Iris pigment epithelial cell (primary cell): ENCODE data around the gene APOO.
A peak's percentile ranks its signal among the peaks of the same experiment; 100 is the strongest.
"Not testable (repeated sequence)": the region's sequence is repeated elsewhere in the genome, so short reads cannot be mapped to it uniquely, and the experiment has no call there.

ENCODE experiments used
- DNase-seq: peaks from one replicate; pipeline ENCODE4 v3.0.0-alpha.2; 2011; ENCODE audit warnings: low read depth

APOO gene

DNA sequence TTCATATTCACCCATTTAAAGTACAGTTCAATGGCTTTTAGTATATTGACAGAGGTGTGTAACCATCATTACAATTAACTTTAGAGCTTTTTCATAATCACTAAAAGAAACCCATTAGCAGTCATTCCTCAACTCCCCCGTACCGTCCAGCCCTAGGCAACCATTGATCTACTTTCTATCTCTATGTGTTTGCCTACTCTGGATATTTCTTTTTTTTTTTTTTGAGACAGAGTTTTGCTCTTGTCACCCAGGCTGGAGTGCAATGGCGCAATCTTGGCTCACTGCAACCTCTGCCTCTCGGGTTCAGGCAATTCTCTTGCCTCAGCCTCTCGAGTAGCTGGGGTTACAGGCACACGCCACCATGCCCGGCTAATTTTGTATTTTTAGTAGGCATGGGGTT, 48.5 kb downstream of the APOO start:
- not testable (repeated sequence) for DNase-seq

DNA sequence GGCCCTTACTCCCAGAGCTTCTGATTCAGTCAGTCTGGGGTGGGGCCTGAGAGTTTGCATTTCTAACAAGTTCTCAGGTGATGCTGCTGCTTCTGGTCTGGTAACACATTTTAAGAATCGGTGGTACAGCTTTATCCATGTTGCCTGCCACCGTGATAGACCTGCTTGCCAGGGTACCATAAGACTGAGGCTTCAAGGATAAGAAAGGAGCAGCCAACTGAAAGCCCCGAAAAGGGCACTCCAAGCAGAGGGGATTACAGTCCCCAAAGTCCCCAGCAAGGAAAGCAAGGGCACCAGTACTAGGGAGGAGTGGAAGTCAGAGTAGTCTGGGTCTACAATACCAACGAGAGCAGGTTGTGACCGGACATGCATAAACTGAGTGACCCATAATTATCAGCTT, 49.8 kb downstream of the APOO start:
- DNase-seq = no peak

DNA sequence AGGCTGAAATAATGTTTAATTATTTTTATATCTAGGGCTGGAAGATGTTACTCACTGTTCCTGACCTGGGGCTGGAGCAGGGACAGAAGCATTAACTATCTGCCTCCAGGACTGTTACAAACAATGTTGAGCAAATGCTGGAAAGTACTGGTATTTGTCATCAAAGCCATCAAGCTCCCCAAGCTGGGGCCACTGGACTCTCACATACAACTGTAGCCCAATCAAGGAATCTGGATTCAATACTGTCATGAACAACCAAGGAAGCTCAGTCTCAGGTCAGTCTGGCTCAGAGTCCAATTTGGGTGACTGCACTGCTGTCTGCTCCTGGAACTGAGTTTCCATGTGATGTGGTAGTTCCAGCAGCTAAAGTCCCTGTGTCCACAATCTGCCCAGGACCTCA, 50.4 kb downstream of the APOO start:
- no peak for DNase-seq

DNA sequence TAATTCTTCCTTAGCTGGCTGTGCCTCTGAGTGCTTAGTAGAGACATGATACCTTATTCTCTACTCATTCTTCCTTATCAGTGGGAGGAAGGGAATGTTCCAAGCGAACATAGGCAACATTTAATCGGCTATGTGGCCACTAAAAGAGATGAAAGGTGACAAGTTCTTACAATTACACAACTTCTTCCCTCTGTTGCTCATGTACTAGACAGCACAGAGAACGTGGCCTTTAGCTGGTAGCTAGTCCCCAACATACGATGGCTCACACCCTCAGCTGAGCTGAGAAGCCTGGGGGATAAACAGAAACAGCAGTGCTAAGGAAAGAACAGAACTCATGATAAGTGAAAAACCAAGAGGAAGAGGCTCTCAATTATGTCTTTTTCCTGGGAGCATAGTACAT, 52.2 kb downstream of the APOO start:
- DNase-seq = no peak

DNA sequence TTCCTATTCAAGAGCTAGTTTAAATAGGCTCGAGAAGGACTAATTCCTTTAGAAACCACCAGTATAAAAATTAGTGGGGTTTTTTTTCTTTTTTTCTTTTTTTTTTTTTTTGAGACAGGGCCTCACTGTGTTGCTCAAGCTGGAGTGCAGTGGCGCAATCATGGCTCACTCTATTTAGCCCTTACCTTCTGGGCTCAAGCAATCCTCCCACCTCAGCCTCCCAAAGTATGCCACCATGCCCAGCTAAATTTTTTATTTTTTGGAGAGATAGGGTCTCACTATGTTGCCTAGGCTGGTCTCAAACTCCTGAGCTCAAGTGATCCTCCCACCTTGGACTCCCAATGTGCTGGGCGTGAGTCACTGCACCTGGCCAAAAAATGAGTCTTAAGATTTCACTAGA, 52.8 kb downstream of the APOO start:
- DNase-seq = peak; percentile 28

DNA sequence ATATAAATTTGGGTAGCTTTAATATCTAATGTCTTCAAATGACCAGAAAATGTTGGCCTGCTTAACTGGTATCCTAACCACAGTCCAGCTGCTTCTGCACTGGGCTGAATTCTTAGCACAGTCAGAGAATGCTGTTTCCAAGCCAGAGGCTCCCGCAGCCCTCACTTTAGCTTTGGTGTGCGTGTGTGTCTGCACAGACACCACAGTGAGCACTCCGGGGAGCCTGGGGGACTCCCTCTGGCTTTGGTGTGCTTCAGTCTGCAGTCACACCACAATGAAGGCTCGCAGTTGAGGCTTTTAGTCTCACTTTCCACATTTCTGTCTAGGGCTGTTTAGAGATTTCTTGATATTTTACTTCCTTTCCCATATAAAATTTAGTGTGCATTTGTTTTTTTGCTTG, 53.6 kb downstream of the APOO start:
- DNase-seq = no peak

DNA sequence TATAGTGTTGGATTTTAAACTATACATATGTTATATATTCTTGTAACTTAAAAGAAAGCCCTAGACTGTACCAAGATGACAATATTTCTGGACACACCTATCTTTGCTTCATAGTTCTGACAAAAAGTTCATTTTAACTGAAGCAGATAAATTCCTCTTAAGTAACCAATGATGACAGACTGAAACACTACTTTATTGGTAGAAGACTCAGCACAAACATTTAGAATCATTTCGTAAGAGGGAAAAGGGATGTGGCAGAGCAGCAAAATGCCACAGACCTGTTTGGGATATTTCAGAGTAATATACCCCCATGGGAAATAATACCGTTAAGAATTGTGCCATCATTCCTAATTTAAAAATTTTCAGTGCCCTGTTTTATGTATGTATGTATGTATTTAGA, 56.2 kb downstream of the APOO start:
- DNase-seq = no peak

DNA sequence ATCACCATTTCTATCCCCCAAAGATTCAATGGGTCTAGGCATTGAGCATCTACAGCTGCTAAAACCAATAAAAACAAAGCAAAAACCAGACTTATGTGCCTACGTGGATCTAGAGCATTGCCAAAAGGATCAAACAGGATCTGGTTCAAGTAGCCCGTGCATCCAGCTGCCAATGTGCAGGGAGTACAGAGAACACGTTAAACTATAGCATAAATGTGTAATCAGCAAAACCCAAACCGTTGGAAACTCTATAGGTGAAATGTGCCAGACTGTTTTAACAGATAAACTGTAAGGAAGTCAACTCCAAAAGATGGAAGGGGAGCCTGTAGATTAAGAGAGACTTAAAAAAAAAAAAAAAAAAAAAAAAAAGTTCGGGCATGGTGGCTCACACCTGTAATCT, 58.5 kb downstream of the APOO start:
- no peak for DNase-seq

DNA sequence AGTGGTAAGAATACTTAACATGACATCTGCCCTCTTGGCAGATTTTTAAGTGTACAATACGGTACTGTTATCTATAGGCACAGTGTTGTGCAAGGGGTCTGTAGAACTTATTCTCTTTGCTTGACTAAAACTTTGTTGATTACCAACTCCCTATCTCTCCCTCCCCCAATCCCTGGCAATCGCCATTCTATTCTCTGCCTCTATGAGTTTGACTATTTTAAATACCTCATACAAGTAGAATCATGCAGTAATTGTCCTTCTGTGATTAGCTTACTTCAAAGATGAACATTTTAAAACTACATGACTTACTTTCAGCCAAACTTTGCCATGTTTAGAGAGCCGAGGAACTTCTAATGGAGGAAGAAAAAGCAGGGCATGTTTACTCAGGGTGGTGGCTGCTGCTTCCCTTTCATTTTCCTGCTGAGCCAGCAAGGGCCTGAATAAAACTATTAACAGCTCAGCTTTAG, 62.4 kb downstream of the APOO start:
- no peak for DNase-seq

DNA sequence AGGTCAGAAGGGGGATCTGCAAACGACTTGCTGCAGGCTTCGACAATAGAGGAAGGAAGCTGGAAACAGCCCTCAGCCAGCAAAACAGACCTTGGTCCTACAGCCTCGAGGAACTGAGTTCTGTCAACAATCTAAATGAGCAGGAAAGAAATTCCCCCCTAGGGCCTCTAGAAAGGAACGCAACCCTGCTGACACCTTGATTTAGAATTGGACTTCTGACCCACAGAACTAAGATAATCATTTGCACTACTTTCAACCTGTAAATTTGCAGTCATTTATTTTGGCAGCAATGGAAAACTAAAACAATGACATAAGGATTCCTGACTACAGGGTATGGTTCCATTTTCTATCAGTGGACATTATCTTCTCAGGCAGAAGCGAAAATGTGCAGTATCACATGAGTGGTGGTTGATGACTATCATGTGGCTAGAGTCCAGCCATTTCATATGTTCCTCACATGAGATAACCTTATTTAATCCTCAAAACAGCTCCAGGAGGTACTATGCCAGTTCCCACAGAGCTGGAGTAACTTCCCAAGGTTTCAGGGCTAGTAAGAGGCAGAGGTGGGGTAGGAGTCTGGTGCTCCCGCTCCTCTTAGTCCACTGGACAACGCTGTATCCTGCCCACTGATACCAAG, 63.1 kb downstream of the APOO start:
- peak; percentile 50 for DNase-seq

DNA sequence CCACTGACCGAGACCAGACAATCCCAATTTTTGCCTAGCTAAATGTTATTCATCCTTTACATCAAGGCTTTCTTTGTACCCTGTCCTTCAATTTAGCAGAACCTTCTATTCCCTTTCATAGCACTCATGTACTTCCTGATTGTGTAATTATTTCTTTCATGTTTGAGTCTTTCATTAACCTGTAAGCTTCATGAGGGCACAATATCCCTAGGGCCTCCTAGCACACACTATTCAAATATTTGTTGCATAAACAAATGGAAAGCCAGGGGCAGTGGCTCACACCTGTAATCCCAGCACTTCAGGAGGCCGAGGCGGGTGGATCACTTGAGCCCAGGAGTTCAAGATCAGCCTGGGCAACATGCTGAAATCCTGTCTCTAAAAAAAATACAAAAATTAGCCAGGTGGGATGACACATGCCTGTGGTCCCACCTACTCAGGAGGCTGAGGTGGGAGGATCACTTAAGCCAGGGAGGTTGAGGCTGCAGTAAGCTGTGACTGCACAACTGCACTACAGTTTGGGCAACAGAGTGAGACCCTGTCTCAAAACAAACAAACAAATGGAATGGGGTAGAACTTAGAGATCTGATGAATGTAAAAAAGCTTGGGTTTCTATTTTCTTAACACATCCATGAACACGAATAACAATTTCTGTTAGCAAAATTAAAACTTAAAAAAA, 65.8 kb downstream of the APOO start:
- DNase-seq = no peak

DNA sequence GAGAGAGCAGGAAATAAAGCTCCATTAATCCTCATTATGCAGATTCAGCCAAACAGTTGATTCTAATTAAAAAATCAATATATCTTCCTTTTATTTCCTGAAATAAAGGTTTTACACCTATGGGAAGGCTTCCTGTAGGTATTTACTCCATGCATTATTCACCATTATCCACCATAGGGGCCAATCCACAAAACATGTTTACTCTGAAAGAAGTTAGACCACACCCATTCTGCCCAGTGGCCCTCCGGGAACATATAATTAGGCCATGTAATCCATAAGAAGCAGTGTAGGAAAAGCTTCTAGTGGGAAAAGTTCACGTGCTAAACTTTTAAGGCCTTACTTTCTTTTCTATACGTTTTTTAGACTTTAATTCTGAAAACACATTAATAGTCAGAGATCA, 67.1 kb downstream of the APOO start:
- no peak for DNase-seq

DNA sequence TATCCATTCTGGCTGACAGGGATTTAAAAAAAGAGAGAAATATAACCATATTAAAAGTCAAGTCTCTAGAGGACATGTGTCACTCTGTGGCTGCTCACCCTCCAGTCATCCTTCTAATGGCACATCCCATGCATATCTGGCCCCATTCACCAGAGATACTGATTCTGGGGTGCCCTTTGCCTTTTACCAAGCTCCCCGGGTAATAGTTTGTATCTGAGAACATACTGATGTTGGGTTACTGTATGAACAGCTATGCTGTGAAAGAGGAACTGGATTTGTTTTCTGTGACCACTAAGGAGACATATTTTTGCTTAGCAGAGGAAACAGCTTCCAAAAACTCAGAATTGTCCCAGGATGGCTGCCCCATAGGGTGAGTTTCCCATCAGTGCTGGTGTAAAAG, 68.8 kb downstream of the APOO start:
- DNase-seq = no peak

DNA sequence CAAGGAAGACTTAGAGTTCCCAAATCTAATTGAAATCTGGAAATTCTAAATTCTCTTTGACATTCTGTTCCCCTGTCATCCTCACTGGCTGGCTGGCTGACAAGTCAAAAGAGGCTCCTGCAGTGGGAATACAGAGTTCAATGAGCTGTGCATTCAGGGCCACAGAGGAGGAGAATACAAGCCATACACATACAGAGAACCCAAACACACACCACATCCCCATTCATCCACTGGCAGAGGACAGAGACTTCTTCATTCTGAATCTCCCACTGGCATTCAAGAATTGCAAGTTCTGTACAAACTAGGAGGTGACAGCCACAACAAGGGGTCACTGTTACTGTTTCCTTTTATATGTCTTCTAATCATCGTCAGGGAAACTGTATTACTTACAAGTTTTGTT, 75.0 kb downstream of the APOO start:
- no peak for DNase-seq

DNA sequence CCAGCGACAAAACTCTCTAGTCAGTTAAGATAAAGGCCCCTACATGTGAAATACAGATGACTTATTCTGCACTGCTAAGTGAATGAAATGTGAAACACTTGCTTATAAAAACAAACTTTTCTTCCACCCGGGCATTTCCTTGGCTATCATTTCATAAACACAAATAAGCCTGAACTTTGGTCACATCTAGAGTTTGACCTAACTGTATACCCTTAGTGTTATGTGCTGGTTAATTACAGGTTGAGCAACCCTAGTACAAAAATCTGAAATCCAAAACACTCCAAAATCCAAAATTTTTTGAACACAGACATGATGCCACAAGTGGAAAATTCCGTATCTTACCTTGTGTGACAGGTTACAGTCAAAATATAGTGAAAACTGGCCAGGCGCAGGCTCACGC, 78.9 kb downstream of the APOO start:
- DNase-seq = peak; percentile 16

DNA sequence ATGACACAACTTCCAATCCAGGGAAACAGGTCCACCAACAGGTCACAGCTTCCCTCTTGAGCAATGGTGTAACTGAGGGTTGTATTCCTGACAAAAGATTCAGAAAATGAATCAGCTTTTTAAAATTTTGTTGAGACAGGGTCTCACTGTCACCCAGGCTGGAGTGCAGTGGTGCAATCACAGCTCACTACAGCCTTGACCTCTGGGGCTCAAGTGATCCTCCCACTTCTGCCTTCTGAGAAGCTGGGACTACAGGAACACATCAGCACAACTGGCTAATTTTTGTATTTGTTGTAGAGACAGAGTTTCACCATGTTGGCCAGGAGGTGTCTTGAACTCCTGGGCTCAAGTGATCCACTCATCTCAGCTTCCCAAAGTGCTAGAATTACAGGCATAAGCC, 81.1 kb downstream of the APOO start:
- DNase-seq = no peak

DNA sequence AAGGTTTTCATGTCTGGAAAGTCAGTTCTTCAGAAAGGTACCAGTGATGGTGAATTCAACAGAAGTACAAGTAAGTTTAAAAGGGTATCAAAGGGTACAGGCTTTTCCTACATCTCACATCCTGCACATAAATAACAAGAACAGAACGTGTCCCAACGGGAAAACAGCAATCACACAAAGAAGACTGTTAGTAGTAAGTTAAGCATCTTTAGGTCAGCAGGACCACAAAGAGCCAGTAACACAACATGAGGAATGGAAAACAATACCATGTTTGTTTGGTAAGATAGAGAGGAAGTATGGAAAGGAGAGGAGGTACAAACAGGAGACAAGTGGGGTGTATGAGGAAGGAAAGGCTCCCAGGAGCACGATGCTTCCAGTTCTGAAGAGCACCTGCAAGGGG, 81.5 kb downstream of the APOO start:
- no peak for DNase-seq

DNA sequence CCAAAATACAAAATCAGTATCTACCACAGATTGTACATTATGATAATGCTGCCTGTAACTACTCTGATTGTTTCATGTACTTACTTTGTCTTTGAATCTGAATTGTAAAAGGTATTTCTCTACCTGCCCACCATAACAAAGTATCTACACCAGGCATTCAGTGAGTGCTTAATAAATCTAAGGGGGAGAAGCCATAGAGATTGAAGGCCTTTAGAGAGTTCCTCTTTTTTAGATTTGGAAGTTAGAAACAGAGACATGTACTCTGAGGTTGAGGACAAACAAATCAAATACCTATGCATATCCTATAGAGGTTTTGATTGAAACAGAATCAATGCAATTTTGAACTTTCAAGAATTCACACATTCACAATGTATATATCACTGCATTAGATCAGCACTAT, 82.1 kb downstream of the APOO start:
- no peak for DNase-seq

DNA sequence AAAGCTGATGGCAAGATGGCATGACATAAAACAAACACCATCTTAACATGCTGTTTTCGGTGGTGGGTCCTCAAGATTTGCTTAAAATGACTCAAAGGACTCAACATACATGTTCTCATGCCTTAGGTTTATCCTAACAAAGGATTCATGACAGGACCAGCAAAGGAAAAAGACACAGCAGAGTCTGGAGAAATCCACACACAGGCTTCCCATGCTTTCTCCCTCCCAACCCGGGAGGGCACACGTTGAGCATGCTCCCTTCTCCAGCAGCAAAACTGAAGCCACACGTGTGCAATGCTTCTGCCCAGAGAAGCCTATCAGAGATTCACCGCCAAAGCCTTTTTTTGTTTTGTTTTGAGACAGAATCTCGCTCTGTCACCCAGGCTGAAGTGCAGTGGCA, 84.9 kb downstream of the APOO start:
- no peak for DNase-seq

DNA sequence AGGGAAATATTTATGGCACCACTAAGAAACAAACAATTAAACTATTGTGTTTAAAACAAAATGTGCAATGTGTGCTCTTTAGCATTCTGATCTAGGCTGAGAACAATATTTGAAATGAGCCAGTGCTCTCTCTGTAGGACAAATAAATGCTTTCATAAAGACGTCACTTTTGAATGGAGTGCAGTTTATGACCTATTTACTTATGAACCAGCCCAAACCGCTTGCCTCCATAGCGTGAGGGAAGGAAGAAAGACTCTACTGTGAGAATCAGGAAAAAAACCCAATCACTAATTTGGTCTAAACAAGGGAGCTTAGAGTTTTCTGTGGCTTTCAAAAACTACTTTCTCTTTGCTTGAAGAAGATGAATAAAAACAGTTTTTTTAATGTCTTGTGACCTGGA, 85.3 kb downstream of the APOO start:
- peak; percentile 24 for DNase-seq

DNA sequence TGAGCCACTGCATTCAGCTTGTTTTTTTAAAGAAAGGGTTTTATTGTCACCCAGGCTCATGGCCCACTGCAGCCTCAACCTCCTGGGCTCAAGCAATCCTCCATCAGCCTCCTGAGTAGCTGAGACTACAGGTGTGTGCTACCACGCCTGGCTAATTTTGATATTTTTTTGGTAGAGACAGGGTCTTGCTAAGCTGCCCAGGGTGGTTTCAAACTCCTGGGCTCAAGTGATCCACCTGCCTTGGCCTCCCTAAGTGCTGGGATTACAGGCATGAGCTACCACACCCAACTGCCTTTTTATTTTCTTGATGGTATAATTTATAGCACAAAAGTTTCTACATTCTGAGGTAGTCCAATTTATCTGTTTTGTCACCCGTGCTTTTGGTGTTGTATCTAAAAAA, 85.9 kb downstream of the APOO start:
- no peak for DNase-seq

DNA sequence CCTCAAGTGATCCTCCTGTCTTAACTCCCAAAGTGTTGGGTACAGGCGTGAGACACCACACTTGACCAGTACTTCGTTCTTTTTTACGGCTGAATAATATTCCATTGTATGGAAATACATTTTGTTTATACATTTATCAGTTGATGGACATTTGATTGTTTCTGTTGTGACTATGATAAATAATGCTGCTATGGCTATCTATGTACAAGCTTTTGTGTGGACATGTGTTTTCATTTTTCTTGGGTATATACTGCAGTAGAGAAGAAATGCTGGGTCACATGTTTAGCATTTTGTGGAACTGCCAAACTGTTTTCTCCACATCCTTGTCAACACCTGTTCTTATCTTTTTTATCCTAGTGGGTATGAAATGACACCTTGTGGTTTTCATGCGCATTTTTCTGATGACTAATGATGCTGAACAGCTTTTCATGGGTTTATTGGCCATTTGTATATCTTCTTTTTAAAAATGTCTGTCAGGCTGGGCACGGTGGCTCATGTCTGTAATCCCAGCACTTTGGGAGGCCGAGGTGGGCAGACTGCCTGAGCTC, 87.4 kb downstream of the APOO start:
- DNase-seq = peak; percentile 33

DNA sequence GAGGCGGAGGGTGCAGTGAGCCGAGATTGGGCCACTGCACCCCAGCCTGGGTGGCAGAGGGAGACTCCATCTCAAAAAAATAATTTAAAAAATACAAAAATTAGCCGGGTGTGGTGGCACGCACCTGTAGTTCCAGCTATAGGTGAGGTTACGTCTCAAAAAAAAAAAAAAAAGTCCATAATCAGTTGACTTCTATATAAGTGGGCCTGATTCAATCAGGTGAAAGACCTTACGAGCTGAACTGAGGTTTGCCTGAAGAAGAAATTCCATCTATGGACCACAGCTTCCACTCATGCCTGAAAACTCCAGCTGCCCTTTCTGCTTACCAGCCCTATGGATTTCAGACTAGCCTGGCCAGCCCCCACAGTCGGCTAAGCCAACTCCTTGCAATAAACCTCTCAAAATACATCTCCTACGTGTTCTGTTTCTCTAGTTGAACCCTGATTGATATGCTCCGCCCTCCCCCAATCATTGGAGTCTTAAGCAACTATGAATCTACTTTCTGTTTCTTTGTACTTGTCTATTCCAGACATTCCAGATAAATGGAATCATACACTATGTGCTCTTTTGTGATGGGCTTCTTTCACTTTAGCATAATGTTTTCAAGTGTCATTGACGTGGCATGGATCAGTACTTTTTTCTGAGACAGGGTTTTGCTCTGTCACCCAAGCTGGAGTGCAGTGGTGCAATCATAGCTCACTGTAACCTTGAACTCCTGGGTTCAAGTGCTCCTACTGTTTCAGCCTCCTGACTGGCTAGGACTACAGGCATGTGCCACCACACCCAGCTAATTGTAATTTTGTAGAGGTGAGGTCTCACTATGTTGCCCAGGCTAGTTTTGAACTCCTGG, 88.1 kb downstream of the APOO start:
- DNase-seq = peak; percentile 49
